ENCODE results near the gene ADA. TPM values are rescaled to one million over a fixed set of nuclear protein-coding genes. Genes with fewer than 3 reads are reported as not detected.

ADA gene
- total and polyA plus RNA-seq, 2 of the 13 experiments (the other 11 are each of a cell fraction or from before 2014, with no cell fraction given) = 2.5 to 11.3 TPM

GRCh38 chr20:44600301-44600700 is 51.2 kb downstream of the ADA start (continued):
- TF ChIP-seq ZBTB37 (CRISPR knock-in tag; IDR thresholded peaks at IDR 0.05) (no peak), ZNF333 (CRISPR knock-in tag; IDR thresholded peaks at IDR 0.05; ENCODE audit: borderline replicate concordance) (no peak), ZNF253 (CRISPR knock-in tag; IDR thresholded peaks at IDR 0.05; ENCODE audit: borderline replicate concordance) (no peak), HHEX (CRISPR knock-in tag; IDR thresholded peaks at IDR 0.05) (no peak), RELA (CRISPR knock-in tag; IDR thresholded peaks at IDR 0.05) (no peak), MIER3 (CRISPR knock-in tag; IDR thresholded peaks at IDR 0.05; ENCODE audit: borderline replicate concordance) (no peak), SALL1 (CRISPR knock-in tag; IDR thresholded peaks at IDR 0.05) (no peak), ISX (CRISPR knock-in tag; conservative IDR thresholded peaks at IDR 0.05) (no peak), ZNF30 (CRISPR knock-in tag; IDR thresholded peaks at IDR 0.05) (no peak), PRPF4 (IDR thresholded peaks at IDR 0.05; ENCODE audit: low read depth, low read length, poor library complexity, severe bottlenecking) (no peak), ZNF512B (CRISPR knock-in tag; IDR thresholded peaks at IDR 0.05; ENCODE audit: borderline replicate concordance) (no peak), TFE3 (CRISPR knock-in tag; IDR thresholded peaks at IDR 0.05) (no peak), SIX1 (CRISPR knock-in tag; IDR thresholded peaks at IDR 0.05; ENCODE audit: borderline replicate concordance) (no peak), HOXA9 (CRISPR knock-in tag; IDR thresholded peaks at IDR 0.05; ENCODE audit: borderline replicate concordance) (no peak)

All from HepG2 (cell line).